Suprapubic skin (tissue), 4 donors: Measurements from ENCODE around the gene CCL21. TPM values are rescaled to one million over a fixed set of nuclear protein-coding genes. Genes with fewer than 3 reads are reported as not detected.

Source experiments
- DNase-seq, 2 donors: peaks; one replicate each; pipeline ENCODE4 v3.0.0-alpha.2; 2019; ENCODE audit warnings: low spot score in 2 of 2
- H3K27ac ChIP-seq: fragments of 200-600 bp; sonication (generic); one replicate; pipeline ENCODE4 v1.5.1; 2019
- H3K27me3 ChIP-seq: fragments of 200-600 bp; sonication (generic); one replicate; pipeline ENCODE4 v1.5.1; 2019
- H3K36me3 ChIP-seq: fragments of 200-600 bp; sonication (generic); one replicate; pipeline ENCODE4 v1.5.1; 2019
- H3K4me1 ChIP-seq: fragments of 200-600 bp; sonication (generic); one replicate; pipeline ENCODE4 v1.5.1; 2019
- H3K4me3 ChIP-seq: fragments of 200-600 bp; sonication (generic); one replicate; pipeline ENCODE4 v1.5.1; 2019; ENCODE audit warnings: mild to moderate bottlenecking
- H3K9me3 ChIP-seq: fragments of 200-600 bp; sonication (generic); one replicate; pipeline ENCODE4 v1.5.1; 2019
- EP300 ChIP-seq: sonication (generic); formaldehyde crosslinking; IDR thresholded peaks from one replicate; pipeline ENCODE4 v1.6.1; 2017; ENCODE audit warnings: antibody characterized with exemption
- POLR2A ChIP-seq, 2 donors: fragments of 450-650 bp; IDR thresholded peaks; one replicate each; pipeline ENCODE4 v1.6.1; 2017; ENCODE audit warnings: antibody characterized with exemption in 2 of 2, mild to moderate bottlenecking in 2 of 2, moderate library complexity in 2 of 2
- POLR2AphosphoS5 ChIP-seq, 3 donors: sonication (generic); formaldehyde crosslinking; IDR thresholded peaks; one replicate each; pipeline ENCODE4 v1.6.1; 2017; ENCODE audit warnings: antibody characterized with exemption in 3 of 3
- WGBS: methylation state at CpG from one replicate; pipeline ENCODE4 v1.1.5; 2018; 5-methylcytosine and 5-hydroxymethylcytosine counted together
- total RNA-seq, 4 donors: library from RNA; depleted of rRNA; stranded (reverse); fragments of >200 nt; gene quantifications; one replicate each; pipeline ENCODE4 v1.1.0, GENCODE V29; 2016
- TF ChIP-seq, protein P1 (sequence below), 2 donors: fragments of 200-600 bp in 1 of 2; fragments of 450-650 bp in 1 of 2; sonication (generic) in 1 of 2; IDR thresholded peaks; one replicate each; pipeline ENCODE4 v1.5.1; 2016 to 2019; ENCODE audit warnings: antibody characterized with exemption in 2 of 2, mild to moderate bottlenecking in 1 of 2, moderate library complexity in 1 of 2

The CCL21 gene
- total RNA-seq, 4 donors from 2014 or later: 5.2 to 6.1 (median 5.6) TPM; not detected in 1

DNA sequence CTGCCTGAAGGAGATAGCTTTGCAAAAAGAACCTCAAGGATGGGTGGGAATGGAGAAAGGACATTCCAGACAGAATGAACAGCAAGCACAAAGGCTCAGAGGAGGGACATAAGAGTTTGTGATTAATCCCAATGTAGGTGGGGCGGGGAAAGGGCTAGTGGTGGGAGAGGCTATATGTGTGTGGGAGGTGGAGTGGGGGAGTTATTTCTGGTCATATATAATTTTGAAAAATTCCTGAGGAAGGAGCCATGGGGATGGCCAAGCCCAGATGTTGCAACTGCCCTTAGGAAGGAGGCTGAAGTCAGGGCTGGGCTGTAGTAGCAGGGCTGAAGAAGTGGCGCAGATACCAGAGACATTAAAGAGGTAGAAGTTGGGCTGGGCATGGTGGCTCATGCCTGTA lies 34.1 kb downstream of the CCL21 start:
- Histone ChIP-seq H3K27me3 (no peaks in the 10 kb centered on the region), H3K27ac (no peak overlapping the region), H3K4me1 (peaks cover 7% of the 10 kb centered on the region), H3K9me3 (no peaks in the 10 kb centered on the region), H3K4me3 (no peak overlapping the region), H3K36me3 (no peaks in the 10 kb centered on the region)
- no peak for DNase-seq
- TF ChIP-seq, protein P1, sequence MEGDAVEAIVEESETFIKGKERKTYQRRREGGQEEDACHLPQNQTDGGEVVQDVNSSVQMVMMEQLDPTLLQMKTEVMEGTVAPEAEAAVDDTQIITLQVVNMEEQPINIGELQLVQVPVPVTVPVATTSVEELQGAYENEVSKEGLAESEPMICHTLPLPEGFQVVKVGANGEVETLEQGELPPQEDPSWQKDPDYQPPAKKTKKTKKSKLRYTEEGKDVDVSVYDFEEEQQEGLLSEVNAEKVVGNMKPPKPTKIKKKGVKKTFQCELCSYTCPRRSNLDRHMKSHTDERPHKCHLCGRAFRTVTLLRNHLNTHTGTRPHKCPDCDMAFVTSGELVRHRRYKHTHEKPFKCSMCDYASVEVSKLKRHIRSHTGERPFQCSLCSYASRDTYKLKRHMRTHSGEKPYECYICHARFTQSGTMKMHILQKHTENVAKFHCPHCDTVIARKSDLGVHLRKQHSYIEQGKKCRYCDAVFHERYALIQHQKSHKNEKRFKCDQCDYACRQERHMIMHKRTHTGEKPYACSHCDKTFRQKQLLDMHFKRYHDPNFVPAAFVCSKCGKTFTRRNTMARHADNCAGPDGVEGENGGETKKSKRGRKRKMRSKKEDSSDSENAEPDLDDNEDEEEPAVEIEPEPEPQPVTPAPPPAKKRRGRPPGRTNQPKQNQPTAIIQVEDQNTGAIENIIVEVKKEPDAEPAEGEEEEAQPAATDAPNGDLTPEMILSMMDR (IDR thresholded peaks at IDR 0.05): no peak
- TF ChIP-seq EP300 (no peak), POLR2A (IDR thresholded peaks at IDR 0.05) (no peak), POLR2AphosphoS5 (IDR thresholded peaks at IDR 0.05) (no peak)
- WGBS: 93% methylated on average over 2 of the region's 2 CpGs

DNA sequence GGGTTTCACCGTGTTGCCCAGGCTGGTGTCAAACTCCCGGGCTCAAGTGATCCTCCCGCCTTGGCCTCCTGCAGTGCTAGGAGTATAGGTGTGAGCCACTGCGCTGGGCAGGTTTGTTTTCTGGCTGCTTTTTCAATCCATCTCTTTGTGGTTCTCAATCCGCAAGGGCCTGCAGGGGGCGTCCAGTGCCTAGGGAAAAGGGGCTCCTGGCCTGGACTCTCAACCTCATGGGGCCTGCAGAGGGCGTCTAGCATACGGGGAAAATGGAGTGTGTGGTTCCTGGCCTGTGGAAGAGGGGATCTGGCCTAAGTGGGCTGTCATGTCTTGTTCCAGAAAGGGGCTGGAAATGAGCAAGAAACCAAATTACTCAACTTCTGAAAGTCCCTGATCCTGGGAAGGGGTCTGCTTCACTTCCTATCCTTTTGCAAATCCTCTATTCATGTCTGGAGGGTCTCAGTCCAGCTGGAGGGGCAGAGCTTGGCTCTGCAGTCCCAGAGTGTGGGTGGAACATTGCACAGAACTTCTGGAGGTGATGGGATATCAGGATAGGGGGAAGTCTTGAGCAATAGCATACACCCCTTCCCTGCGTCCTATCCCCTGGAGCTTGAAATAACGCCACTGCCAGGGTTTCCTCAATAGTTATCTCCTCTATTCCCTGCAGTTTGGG lies 34.8 kb downstream of the CCL21 start:
- no peaks in the 10 kb centered on the region for H3K36me3 ChIP-seq
- H3K4me3 ChIP-seq: no peak overlapping the region
- peak; percentile 78 to 84 for DNase-seq
- 52% methylated on average over 6 of the region's 10 CpGs for WGBS
- H3K27ac ChIP-seq: no peak overlapping the region
- H3K9me3 ChIP-seq: no peaks in the 10 kb centered on the region
- no peaks in the 10 kb centered on the region for H3K27me3 ChIP-seq
- H3K4me1 ChIP-seq: peaks cover 7% of the 10 kb centered on the region
- TF ChIP-seq, protein P1 (IDR thresholded peaks at IDR 0.05): peak; percentile 33 to 56
- no peak for TF ChIP-seq POLR2AphosphoS5 (IDR thresholded peaks at IDR 0.05)

DNA sequence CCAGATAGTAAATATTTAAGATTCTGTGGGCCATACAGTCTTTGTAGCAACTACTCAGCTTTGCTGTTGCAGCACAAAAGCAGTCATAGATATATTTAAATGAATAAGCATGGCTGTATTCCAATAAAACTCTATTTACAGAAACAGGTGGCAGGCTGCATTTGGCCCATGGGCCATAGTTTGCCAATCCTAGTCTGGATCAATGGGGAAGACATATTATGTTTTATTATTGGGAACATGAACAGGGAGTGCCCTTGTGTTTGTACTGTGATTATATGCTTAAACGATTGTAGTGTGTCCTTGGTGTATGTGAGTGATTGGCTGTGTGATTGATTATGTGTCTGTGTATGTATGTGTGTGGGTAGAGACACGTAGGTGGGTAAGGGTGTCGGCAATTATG lies 35.5 kb downstream of the CCL21 start:
- H3K4me3 ChIP-seq: no peak overlapping the region
- DNase-seq: no peak
- H3K27me3 ChIP-seq: no peaks in the 10 kb centered on the region
- WGBS: 84% methylated on average over 3 of the region's 3 CpGs
- TF ChIP-seq, protein P1 (IDR thresholded peaks at IDR 0.05): no peak
- TF ChIP-seq POLR2A (IDR thresholded peaks at IDR 0.05): no peak
- TF ChIP-seq POLR2AphosphoS5 (IDR thresholded peaks at IDR 0.05): no peak
- no peak for TF ChIP-seq EP300
- no peak overlapping the region for H3K27ac ChIP-seq
- H3K36me3 ChIP-seq: peaks cover 3% of the 10 kb centered on the region
- H3K9me3 ChIP-seq: no peaks in the 10 kb centered on the region
- peaks cover 7% of the 10 kb centered on the region for H3K4me1 ChIP-seq

DNA sequence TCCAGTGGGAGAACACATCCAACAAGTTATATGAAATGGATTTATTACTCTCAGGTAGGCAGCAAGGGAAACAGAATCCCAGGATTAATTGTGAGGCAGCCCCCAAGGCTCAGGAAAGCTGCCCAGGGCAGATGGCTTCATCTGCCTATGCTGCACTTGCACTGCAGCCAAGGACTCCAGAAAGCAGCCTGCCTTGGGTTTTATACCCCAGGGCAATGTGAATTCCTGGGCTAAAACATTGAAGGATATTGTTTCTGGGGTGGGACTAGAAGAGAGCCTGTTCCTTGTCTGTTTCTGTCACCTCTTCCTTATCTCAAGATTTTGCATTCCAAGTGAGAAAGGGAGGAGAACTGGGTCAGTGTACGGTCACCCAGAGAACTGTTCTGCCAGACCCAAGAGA lies 38.6 kb downstream of the CCL21 start:
- no peak overlapping the region for H3K27ac ChIP-seq
- H3K36me3 ChIP-seq: peaks cover 5% of the 10 kb centered on the region
- H3K9me3 ChIP-seq: no peaks in the 10 kb centered on the region
- H3K4me1 ChIP-seq: peaks cover 26% of the 10 kb centered on the region
- 74% methylated on average over 1 of the region's 1 CpG for WGBS
- H3K4me3 ChIP-seq: no peak overlapping the region
- TF ChIP-seq POLR2A (IDR thresholded peaks at IDR 0.05) (no peak), POLR2AphosphoS5 (IDR thresholded peaks at IDR 0.05) (no peak), EP300 (no peak)
- TF ChIP-seq, protein P1 (IDR thresholded peaks at IDR 0.05): no peak
- no peaks in the 10 kb centered on the region for H3K27me3 ChIP-seq
- no peak for DNase-seq

DNA sequence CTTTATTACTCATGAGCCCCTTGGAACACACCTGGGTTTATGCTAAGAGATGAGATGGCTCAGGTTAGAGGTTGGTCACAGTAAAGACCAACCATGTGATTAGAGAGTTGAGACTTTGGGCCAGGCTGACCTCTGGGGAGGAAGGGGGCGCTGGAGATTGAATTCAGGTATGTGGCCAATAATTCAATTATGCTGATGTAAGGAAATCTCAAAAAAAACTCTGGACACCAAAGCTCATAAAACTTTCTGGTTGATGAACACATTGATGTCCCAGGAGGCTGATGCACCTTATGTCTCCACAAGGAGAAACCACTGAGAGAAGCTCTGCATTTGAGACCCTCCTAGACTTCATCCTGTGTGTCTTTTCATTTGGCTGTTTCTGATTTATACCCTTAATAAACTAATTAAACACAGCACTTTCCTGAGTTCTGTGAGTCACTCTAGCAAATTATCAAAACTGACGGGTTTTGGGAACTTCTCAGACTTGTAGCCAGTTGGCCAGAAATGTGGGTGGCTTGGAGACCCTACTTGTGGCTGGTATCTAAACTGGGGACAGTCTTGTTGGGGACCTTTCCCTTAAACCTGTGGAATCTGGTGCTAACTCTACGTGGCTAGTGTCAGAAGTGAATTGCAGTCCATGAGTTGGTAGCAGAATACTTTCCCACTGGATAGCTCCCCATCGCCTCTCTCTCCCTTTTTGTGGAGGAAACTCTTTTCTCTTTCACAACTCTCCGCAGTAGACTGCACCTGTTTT lies 40.0 kb downstream of the CCL21 start:
- TF ChIP-seq POLR2AphosphoS5 (IDR thresholded peaks at IDR 0.05) (no peak), EP300 (no peak)
- peaks cover 22% of the 10 kb centered on the region for H3K4me1 ChIP-seq
- H3K27ac ChIP-seq: no peak overlapping the region
- H3K9me3 ChIP-seq: no peaks in the 10 kb centered on the region
- no peak overlapping the region for H3K4me3 ChIP-seq
- no peaks in the 10 kb centered on the region for H3K27me3 ChIP-seq
- no peak for DNase-seq
- WGBS: 86% methylated on average over 5 of the region's 5 CpGs
- peaks cover 5% of the 10 kb centered on the region for H3K36me3 ChIP-seq
